COLO668 (cell line): Measurements from ENCODE around the gene TRNAU1AP.

Experiments
- DNase-seq: peaks from one replicate; lab custom pipeline; 2025; ENCODE audit not compliant: unreplicated experiment; lab: John Stamatoyannopoulos, UW

Gene TRNAU1AP

GRCh38 chr1:28604411-28604810 lies 51.5 kb downstream of the TRNAU1AP start:
- no peak for DNase-seq

DNA sequence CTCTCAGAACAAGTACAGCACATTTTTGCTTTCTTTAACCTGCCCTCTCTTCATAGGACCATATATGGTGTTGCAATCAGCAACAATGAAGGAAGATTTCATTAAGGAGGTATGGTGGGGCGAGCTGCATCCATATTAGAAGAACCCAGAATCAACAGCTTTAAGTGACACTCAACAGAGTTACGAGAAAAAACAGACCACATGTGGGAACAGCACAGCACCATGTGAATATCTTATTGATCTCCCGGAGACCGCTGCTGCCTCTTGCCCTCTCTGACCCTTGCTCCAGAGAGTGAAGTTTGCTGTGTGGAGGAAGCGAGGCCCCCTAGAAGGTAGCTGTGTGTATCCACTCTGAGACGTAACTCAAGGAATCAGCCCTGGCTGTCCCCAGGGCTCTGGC lies 52.1 kb downstream of the TRNAU1AP start:
- DNase-seq, result no peak

DNA sequence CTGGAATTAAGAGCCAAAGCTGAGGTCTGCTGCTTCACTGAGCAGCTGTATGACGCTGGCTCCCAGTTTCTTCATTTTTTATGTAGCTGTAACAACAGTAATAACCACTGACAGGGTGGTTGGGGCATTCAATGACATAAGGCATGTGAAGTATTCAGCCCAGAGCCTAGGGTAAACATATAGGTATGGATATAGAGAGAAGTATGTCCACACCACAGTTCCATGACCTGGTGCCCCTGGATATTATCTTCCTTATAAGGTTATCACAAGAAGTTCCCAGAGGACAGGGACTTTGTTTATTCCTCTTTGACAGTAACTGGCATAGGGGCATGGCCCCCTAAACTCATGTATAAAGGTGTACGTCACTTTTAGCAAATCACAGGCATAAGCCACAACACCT lies 53.9 kb downstream of the TRNAU1AP start:
- no peak for DNase-seq

GRCh38 chr1:28613175-28613574 lies 60.3 kb downstream of the TRNAU1AP start:
- no peak for DNase-seq
